GM12875 (cell line): ENCODE data around the gene DZIP1.

Experiments used
- H3K4me3 ChIP-seq: one replicate; pipeline ENCODE4 v1.5.1; 2011; ENCODE audit warnings: low read depth, low read length, control low read depth
- TF ChIP-seq, protein P1 (sequence below): IDR thresholded peaks from 2 replicates; pipeline ENCODE4 v1.5.1; 2011; ENCODE audit warnings: low read depth, mild to moderate bottlenecking, control low read depth, inconsistent platforms, low read length, moderate library complexity, borderline replicate concordance; ENCODE audit not compliant: insufficient read depth

Gene DZIP1

GRCh38 chr13:95642028-95642621 is 2.4 kb downstream of the DZIP1 start:
- TF ChIP-seq, protein P1, sequence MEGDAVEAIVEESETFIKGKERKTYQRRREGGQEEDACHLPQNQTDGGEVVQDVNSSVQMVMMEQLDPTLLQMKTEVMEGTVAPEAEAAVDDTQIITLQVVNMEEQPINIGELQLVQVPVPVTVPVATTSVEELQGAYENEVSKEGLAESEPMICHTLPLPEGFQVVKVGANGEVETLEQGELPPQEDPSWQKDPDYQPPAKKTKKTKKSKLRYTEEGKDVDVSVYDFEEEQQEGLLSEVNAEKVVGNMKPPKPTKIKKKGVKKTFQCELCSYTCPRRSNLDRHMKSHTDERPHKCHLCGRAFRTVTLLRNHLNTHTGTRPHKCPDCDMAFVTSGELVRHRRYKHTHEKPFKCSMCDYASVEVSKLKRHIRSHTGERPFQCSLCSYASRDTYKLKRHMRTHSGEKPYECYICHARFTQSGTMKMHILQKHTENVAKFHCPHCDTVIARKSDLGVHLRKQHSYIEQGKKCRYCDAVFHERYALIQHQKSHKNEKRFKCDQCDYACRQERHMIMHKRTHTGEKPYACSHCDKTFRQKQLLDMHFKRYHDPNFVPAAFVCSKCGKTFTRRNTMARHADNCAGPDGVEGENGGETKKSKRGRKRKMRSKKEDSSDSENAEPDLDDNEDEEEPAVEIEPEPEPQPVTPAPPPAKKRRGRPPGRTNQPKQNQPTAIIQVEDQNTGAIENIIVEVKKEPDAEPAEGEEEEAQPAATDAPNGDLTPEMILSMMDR: no peak
- H3K4me3 ChIP-seq: no peak overlapping the region

DNA sequence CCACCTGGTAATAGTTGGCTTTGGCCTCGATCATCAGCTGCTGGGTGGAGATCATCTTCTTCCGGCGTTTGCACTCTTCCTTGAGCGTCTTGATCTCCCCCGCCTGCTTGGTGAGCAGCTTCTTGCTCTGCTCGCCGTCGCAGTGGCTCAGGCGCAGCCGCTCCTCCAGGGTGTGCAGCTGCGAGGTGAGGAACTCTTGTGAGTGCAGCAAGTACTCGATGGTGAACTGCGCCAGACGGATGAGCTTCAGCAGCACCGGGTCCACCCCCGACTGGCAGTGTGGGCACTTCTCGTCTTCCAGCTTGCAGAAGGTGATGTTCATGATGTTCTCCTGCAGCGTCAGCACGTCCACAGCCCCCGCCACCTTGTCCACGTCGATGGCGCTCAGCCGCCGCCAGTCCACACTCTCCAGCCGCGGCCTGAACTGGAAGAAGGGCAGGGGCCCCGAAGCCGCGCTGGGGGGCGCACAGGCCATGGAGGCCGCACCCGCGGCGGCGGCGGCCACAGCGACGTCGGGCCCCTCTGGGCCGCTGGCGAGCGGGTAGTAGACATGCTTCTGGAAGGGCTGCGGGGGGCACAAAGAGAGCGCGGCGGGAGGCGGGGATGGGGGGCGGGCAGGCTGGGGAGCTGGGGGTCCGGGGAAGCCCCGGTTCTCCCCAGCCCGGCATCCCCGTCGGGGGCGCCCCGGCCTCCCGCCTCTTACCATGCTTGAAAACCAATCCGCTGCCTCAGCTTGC is 3.0 kb downstream of the DZIP1 start:
- TF ChIP-seq, protein P1: no peak
- H3K4me3 ChIP-seq: no peak overlapping the region

DNA sequence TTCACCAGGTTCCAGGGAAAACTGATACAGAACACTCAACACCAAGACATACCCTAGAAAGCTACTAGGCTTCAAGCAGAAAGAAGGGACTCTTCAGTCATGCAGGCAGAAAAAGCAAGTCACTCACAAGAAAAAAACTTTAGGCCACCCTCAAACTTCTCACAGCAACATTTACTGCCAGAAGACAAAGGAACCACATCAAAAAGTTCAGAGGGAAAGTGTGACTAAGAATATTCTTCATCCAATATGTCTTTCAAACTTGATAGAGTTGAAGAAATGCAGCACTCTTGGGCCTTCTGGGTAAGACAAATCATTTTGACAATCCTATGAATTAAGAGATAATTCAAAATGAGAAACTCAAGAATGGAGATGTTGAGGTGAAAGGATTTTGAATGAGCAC is 7.7 kb downstream of the DZIP1 start:
- H3K4me3 ChIP-seq: no peak overlapping the region
- TF ChIP-seq, protein P1: no peak

DNA sequence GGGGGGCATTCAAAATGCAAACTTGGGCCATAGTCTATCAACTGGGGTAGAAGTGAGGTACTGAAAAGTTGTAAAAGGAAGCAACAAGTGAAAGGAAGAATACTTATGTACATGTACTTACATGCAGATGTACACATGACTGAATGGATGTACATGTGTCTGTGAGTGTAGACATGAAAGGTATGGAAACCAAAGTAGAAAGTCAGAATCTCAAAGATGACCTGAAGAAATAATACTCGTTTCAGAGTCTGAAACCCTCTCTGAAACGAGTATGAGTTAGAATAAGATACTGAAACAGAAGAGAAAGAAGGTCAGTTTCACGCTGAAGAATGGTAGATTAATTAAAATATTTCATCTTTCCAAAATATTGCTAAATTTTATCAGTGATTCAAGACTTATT is 13.9 kb downstream of the DZIP1 start:
- H3K4me3 ChIP-seq: no peak overlapping the region
- TF ChIP-seq, protein P1: no peak

DNA sequence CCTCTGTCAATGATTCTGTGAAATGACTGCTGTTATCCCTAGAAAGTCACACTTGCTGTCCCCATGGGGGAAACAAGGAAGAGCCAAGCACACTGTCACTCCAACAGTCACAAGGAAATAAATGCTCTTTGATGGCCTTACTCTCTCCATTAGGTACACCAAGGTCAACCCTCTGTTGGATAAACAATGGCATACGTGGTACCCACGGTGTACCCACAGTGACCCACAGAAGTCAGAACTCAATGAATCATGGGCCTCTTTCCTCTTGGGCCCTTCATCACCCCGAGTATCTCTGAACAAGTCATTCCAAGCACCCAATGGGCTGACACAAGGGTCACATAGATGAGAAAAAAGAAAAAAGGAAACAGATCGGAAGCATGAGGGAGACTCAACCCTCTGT is 15.4 kb downstream of the DZIP1 start:
- H3K4me3 ChIP-seq: no peak overlapping the region
- TF ChIP-seq, protein P1: no peak

DNA sequence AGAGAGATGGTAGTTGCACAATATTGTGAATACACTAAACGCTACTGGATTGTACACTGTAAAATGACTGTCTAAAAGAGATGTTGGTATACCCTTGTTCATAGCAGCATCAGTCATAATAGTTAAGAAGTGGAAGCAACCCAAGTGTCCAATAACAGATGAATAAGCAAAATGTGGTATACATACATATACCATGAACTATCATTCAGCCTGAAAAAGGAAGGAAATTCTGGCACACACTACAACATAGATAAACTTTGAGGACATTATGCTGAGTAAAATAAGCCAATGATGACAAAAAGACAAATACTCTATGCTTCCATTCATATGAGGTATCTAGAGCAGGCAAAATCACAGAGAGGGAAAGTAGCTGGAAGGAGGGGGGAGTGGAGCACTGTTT is 16.0 kb downstream of the DZIP1 start:
- TF ChIP-seq, protein P1: no peak
- no peak overlapping the region for H3K4me3 ChIP-seq

GRCh38 chr13:95627590-95627989 is 16.9 kb downstream of the DZIP1 start:
- H3K4me3 ChIP-seq: no peak overlapping the region
- TF ChIP-seq, protein P1: no peak
